ENCODE data around the gene DNPEP.

The DNPEP gene

GRCh38 chr2:219362524-219363164 is 25.1 kb downstream of the DNPEP start:
- Histone ChIP-seq H3K27ac (ENCODE audit: extremely low read depth, low read depth, low read length) (no peak overlapping the region), H3K4me3 (ENCODE audit: low read depth, low read length) (no peak overlapping the region)
- POLR2A ChIA-PET: no interaction called here
- no peak for TF ChIP-seq ZNF221 (tag by site-specific recombination; IDR thresholded peaks at IDR 0.05; ENCODE audit: borderline replicate concordance)
- TF ChIP-seq ZNF341 (tag by site-specific recombination; IDR thresholded peaks at IDR 0.05; ENCODE audit: low read depth): no peak
- TF ChIP-seq ZNF639 (tag by site-specific recombination; IDR thresholded peaks at IDR 0.05): no peak
- TF ChIP-seq MZF1 (tag by site-specific recombination; IDR thresholded peaks at IDR 0.05; ENCODE audit: borderline replicate concordance): no peak
- no peak for TF ChIP-seq KLF17 (tag by site-specific recombination; IDR thresholded peaks at IDR 0.05)
- TF ChIP-seq SETDB1 (IDR thresholded peaks at IDR 0.05; ENCODE audit: insufficient read length, low read length): no peak
- TF ChIP-seq ZBTB1 (tag by site-specific recombination; IDR thresholded peaks at IDR 0.05): no peak
- no peak for TF ChIP-seq ZNF239 (tag by site-specific recombination; IDR thresholded peaks at IDR 0.05)
- peak; percentile 73; the same call in 1 of the 2 replicates for TF ChIP-seq ZNF660 (tag by site-specific recombination; IDR thresholded peaks at IDR 0.05)
- no peak for TF ChIP-seq ATF2 (tag by site-specific recombination; IDR thresholded peaks at IDR 0.05; ENCODE audit: low read depth)
- TF ChIP-seq RBAK (tag by site-specific recombination; IDR thresholded peaks at IDR 0.05): no peak
- no peak for TF ChIP-seq ZNF777 (tag by site-specific recombination; IDR thresholded peaks at IDR 0.05; ENCODE audit: borderline replicate concordance)
- TF ChIP-seq ZNF510 (tag by site-specific recombination; IDR thresholded peaks at IDR 0.05; ENCODE audit: insufficient replicate concordance): no peak
- no peak for TF ChIP-seq ZNF785 (tag by site-specific recombination; IDR thresholded peaks at IDR 0.05)
- TF ChIP-seq ZNF26 (tag by site-specific recombination; IDR thresholded peaks at IDR 0.05): no peak
- no peak for TF ChIP-seq KLF7 (tag by site-specific recombination; IDR thresholded peaks at IDR 0.05; ENCODE audit: borderline replicate concordance)
- no peak for TF ChIP-seq ZNF791 (tag by site-specific recombination; IDR thresholded peaks at IDR 0.05)
- no peak for TF ChIP-seq ZNF214 (tag by site-specific recombination; IDR thresholded peaks at IDR 0.05; ENCODE audit: borderline replicate concordance)
- TF ChIP-seq ZNF558 (tag by site-specific recombination; IDR thresholded peaks at IDR 0.05): no peak
- TF ChIP-seq ZNF623 (tag by site-specific recombination; IDR thresholded peaks at IDR 0.05): no peak
- TF ChIP-seq ZNF394 (tag by site-specific recombination; IDR thresholded peaks at IDR 0.05; ENCODE audit: borderline replicate concordance): no peak; the same call in 1 of the 2 replicates
- TF ChIP-seq ZBTB26 (tag by site-specific recombination; optimal IDR thresholded peaks at IDR 0.05): no peak
- TF ChIP-seq ZNF366 (tag by site-specific recombination; conservative IDR thresholded peaks at IDR 0.05): peak; percentile 82
- no peak for TF ChIP-seq ZNF704 (tag by site-specific recombination; IDR thresholded peaks at IDR 0.05)
- TF ChIP-seq ZNF302 (tag by site-specific recombination; IDR thresholded peaks at IDR 0.05; ENCODE audit: low read depth): no peak
- no peak for TF ChIP-seq BCL11A (tag by site-specific recombination; IDR thresholded peaks at IDR 0.05; ENCODE audit: low read depth)
- TF ChIP-seq ZNF658 (tag by site-specific recombination; IDR thresholded peaks at IDR 0.05): no peak
- TF ChIP-seq ZNF2 (tag by site-specific recombination; IDR thresholded peaks at IDR 0.05): no peak
- no peak for TF ChIP-seq CTCF (tag by site-specific recombination; IDR thresholded peaks at IDR 0.05)

More at GRCh38 chr2:219362524-219363164, 25.1 kb downstream of the DNPEP start:
- CTCF ChIA-PET: interaction anchor here (0.6 to 0.8 kb wide), 4 partner anchors 51 to 352 kb away, joined by 3 to 4 read pairs (median 4); no protein-coding TSS in a partner anchor
- no peaks in the 10 kb centered on the region for H3K36me3 ChIP-seq (ENCODE audit: control insufficient read depth in 2 of 2, insufficient read depth in 1 of 2, low read length in 2 of 2)
- no peaks in the 10 kb centered on the region for H3K9me3 ChIP-seq (ENCODE audit: control insufficient read depth, insufficient read depth, low read depth, low read length)
- H3K4me1 ChIP-seq (ENCODE audit: control insufficient read depth, insufficient read depth, low read length): peaks cover 7% of the 10 kb centered on the region
